A172 (cell line): ENCODE results near the gene ZNF525. TPM values are rescaled to one million over a fixed set of nuclear protein-coding genes. Genes with fewer than 3 reads are reported as not detected.
"Not testable (repeated sequence)": the region's sequence is repeated elsewhere in the genome, so short reads cannot be mapped to it uniquely, and the experiment has no call there.

ENCODE experiments used
- DNase-seq: peaks from one replicate; pipeline ENCODE4 v3.0.0-alpha.2; 2015; ENCODE audit warnings: low spot score
- total RNA-seq: library from RNA; depleted of rRNA; stranded (reverse); fragments of >200 nt; shearing (Covaris generic); gene quantifications from 2 replicates; pipeline ENCODE4 v1.2.3, GENCODE V29; 2014; rRNA removed

Gene ZNF525
- total RNA-seq: 2.0 and 2.8 TPM in 2 replicates

GRCh38 chr19:53365134-53365898 lies at the start of gene ZNF525:
ZNF525 (plus strand) TSS chr19:53365705; CDS start chr19:53372282, 6,577 bp downstream.
- DNase-seq: peak; percentile 17

GRCh38 chr19:53328967-53329366 lies 36.5 kb upstream of the ZNF525 start:
- DNase-seq: no peak

- DNase-seq: no peak
These were observed 33.0 kb upstream of the ZNF525 start for GRCh38 chr19:53332484-53332883.

GRCh38 chr19:53333066-53333462 lies 32.4 kb upstream of the ZNF525 start:
- DNase-seq: no peak

GRCh38 chr19:53333463-53334449 lies 31.7 kb upstream of the ZNF525 start, which contains the start of gene ZNF845:
ZNF845 (plus strand) TSS chr19:53333749; CDS start chr19:53341308, 7,559 bp downstream.
- peak; percentile 90 for DNase-seq

GRCh38 chr19:53344403-53344802 lies 21.1 kb upstream of the ZNF525 start:
- not testable (repeated sequence) for DNase-seq

GRCh38 chr19:53355739-53356138 lies 9.8 kb upstream of the ZNF525 start:
- DNase-seq: no peak

- DNase-seq: no peak
These were observed 7.5 kb upstream of the ZNF525 start for GRCh38 chr19:53357821-53358581.

GRCh38 chr19:53360056-53360455 lies 5.4 kb upstream of the ZNF525 start:
- not testable (repeated sequence) for DNase-seq

- no peak for DNase-seq
These were observed 491 bp downstream of the ZNF525 start for GRCh38 chr19:53365899-53366493.

- DNase-seq: no peak
These were observed 6.7 kb downstream of the ZNF525 start for GRCh38 chr19:53372196-53372595.

GRCh38 chr19:53374288-53374687 lies 8.8 kb downstream of the ZNF525 start:
- no peak for DNase-seq

GRCh38 chr19:53374743-53375142 lies 9.2 kb downstream of the ZNF525 start:
- no peak for DNase-seq

GRCh38 chr19:53381376-53381775 lies 15.9 kb downstream of the ZNF525 start:
- no peak for DNase-seq

GRCh38 chr19:53388168-53388567 lies 22.7 kb downstream of the ZNF525 start:
- no peak for DNase-seq

- DNase-seq: peak; percentile 24
These were observed 23.4 kb downstream of the ZNF525 start for GRCh38 chr19:53388904-53389303.

- DNase-seq: no peak
These were observed 24.1 kb downstream of the ZNF525 start for GRCh38 chr19:53389571-53389970.

- no peak for DNase-seq
These were observed 24.5 kb downstream of the ZNF525 start for GRCh38 chr19:53389978-53390377.

GRCh38 chr19:53394522-53394973 lies 29.0 kb downstream of the ZNF525 start:
- peak; percentile 62 for DNase-seq

- DNase-seq: peak; percentile 90
These were observed 29.7 kb downstream of the ZNF525 start, which contains the start of gene ZNF765 for GRCh38 chr19:53394974-53395839. ZNF765 (plus strand) TSS chr19:53395149; CDS start chr19:53398016, 2,867 bp downstream.
